Activated B cell treated with CpG ODN at 0.5 μM for 24 hours (primary cell): Measurements from ENCODE around the gene LANCL1. TPM values are rescaled to one million over a fixed set of nuclear protein-coding genes. Genes with fewer than 3 reads are reported as not detected.

Experiments
- ATAC-seq: fragments of 200-7000 bp; cut with Tn5 transposase; one replicate; pipeline ENCODE4 v1.10.0; 2021; ENCODE audit warnings: low read depth, mild to moderate bottlenecking, moderate library complexity
- CTCF ChIA-PET: fragments of 350-600 bp; sonication (Branson Sonifier 250); formaldehyde crosslinking; loops from one replicate; lab custom pipeline; 2021; ENCODE audit warnings: antibody characterized with exemption; lab: Charles Lee
- POLR2A ChIA-PET: fragments of 350-600 bp; sonication (Branson Sonifier 250); formaldehyde crosslinking; loops from one replicate; lab custom pipeline; 2021; ENCODE audit warnings: antibody characterized with exemption; lab: Charles Lee
- DNase-seq: peaks from one replicate; pipeline ENCODE4 v3.0.0; 2022
- H3K27ac Mint-ChIP-seq: one replicate; pipeline ENCODE4 v1.8.0; 2020; ENCODE audit warnings: mixed read lengths
- H3K27me3 Mint-ChIP-seq: one replicate; pipeline ENCODE4 v1.8.0; 2021; ENCODE audit warnings: mixed read lengths
- H3K36me3 Mint-ChIP-seq: one replicate; pipeline ENCODE4 v1.8.0; 2021; ENCODE audit warnings: low read depth, mixed read lengths
- H3K4me1 Mint-ChIP-seq: one replicate; pipeline ENCODE4 v1.8.0; 2021; ENCODE audit warnings: mixed read lengths
- H3K4me3 Mint-ChIP-seq: one replicate; pipeline ENCODE4 v1.8.0; 2020; ENCODE audit warnings: mild to moderate bottlenecking, mixed read lengths
- H3K9me3 Mint-ChIP-seq: one replicate; pipeline ENCODE4 v1.8.0; 2020; ENCODE audit warnings: mixed read lengths
- intact Hi-C: fragments of 100-400 bp; cut with micrococcal nuclease; formaldehyde crosslinking; loops from one replicate; pipeline ENCODE4 v1.15.1; 2024
- total RNA-seq: library from RNA; stranded (reverse); gene quantifications from 2 replicates; pipeline ENCODE4 v1.2.3, GENCODE V29; 2022
- TF ChIP-seq, protein P1 (sequence below): fragments of 200-600 bp; IDR thresholded peaks from one replicate; pipeline ENCODE4 v1.8.0; 2022; ENCODE audit warnings: antibody characterized with exemption, mild to moderate bottlenecking

The LANCL1 gene
- total RNA-seq, 1 donor from 2014 or later, result 30.8 TPM

DNA sequence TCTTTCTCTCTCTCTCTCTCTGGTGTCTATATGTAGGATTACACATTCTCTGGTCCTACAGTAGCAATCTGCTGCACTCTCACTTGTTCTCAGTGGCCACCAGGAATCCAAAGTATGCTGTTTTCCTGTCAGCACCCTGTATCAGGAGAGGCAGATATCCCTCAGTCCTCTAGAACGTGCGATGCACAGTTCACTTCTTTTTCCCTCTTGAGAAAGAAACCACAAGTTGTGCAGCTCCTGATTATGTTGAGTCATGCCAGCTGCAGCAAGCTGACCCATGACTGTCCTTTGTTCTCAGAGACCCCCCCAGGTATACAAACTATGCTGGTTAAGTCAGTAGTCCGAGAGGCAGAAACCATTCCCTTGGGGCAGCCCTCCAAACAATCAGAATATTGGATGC is 54.6 kb downstream of the LANCL1 start:
- DNase-seq (no peak), ATAC-seq (no peak)
- no peak overlapping the region for H3K27ac Mint-ChIP-seq
- POLR2A ChIA-PET, result no interaction called here
- H3K4me1 Mint-ChIP-seq, result no peaks in the 10 kb centered on the region
- H3K9me3 Mint-ChIP-seq, result peaks cover 15% of the 10 kb centered on the region
- H3K27me3 Mint-ChIP-seq, result peaks cover 1% of the 10 kb centered on the region
- intact Hi-C loops, result no loop called here
- H3K4me3 Mint-ChIP-seq, result no peak overlapping the region
- peaks cover 14% of the 10 kb centered on the region for H3K36me3 Mint-ChIP-seq
- TF ChIP-seq, protein P1, sequence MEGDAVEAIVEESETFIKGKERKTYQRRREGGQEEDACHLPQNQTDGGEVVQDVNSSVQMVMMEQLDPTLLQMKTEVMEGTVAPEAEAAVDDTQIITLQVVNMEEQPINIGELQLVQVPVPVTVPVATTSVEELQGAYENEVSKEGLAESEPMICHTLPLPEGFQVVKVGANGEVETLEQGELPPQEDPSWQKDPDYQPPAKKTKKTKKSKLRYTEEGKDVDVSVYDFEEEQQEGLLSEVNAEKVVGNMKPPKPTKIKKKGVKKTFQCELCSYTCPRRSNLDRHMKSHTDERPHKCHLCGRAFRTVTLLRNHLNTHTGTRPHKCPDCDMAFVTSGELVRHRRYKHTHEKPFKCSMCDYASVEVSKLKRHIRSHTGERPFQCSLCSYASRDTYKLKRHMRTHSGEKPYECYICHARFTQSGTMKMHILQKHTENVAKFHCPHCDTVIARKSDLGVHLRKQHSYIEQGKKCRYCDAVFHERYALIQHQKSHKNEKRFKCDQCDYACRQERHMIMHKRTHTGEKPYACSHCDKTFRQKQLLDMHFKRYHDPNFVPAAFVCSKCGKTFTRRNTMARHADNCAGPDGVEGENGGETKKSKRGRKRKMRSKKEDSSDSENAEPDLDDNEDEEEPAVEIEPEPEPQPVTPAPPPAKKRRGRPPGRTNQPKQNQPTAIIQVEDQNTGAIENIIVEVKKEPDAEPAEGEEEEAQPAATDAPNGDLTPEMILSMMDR, result no peak
- CTCF ChIA-PET, result no interaction called here

DNA sequence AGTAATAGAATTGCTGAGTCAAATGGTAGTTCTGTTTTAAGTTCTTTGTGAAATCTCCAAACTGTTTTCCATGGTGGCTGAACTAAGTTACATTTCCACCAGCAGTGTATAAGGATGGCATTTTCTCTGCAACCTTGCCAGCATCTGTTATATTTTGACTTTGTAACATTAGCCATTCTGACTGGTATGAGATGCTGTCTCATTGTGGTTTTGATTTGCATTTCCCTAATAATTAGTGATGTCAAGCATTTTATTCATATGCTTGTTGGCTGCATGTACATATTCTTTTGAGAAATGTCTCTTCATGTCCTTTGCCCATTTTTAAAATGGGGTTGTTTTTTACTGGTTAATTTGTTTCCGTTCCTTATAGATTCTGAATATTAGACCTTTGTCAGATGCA is 63.9 kb downstream of the LANCL1 start:
- ChIA-PET POLR2A (no interaction called here), CTCF (no interaction called here)
- H3K9me3 Mint-ChIP-seq, result peaks cover 11% of the 10 kb centered on the region
- TF ChIP-seq, protein P1, result no peak
- no peaks in the 10 kb centered on the region for H3K4me1 Mint-ChIP-seq
- H3K27ac Mint-ChIP-seq, result no peak overlapping the region
- ATAC-seq (no peak), DNase-seq (no peak)
- intact Hi-C loops, result no loop called here
- H3K27me3 Mint-ChIP-seq, result peaks cover 4% of the 10 kb centered on the region
- no peaks in the 10 kb centered on the region for H3K36me3 Mint-ChIP-seq
- H3K4me3 Mint-ChIP-seq, result no peak overlapping the region

DNA sequence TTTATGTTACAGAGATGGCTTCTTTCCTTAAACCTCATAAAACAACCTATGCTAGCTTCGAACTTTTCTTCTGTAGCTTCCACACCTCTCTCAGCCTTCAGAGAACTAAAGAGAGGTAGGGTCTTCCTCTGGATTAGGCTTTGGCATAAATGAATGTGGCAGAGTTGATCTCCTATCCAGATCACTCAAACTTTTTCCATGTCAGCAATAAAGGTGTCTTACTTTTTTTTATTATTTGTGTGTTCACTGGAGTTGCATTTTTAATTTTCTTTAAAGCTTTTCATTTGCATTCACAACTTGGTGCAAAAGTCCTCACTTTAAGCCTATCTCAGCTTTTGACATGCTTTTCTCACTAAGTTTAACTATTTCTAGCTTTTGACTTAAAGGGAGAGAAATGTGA is 66.0 kb downstream of the LANCL1 start:
- no peaks in the 10 kb centered on the region for H3K4me1 Mint-ChIP-seq
- H3K27me3 Mint-ChIP-seq, result no peaks in the 10 kb centered on the region
- ATAC-seq (no peak), DNase-seq (no peak)
- no peak overlapping the region for H3K4me3 Mint-ChIP-seq
- ChIA-PET POLR2A (no interaction called here), CTCF (no interaction called here)
- TF ChIP-seq, protein P1, result no peak
- no peak overlapping the region for H3K27ac Mint-ChIP-seq
- no peaks in the 10 kb centered on the region for H3K36me3 Mint-ChIP-seq
- intact Hi-C loops, result no loop called here
- H3K9me3 Mint-ChIP-seq, result peaks cover 10% of the 10 kb centered on the region

DNA sequence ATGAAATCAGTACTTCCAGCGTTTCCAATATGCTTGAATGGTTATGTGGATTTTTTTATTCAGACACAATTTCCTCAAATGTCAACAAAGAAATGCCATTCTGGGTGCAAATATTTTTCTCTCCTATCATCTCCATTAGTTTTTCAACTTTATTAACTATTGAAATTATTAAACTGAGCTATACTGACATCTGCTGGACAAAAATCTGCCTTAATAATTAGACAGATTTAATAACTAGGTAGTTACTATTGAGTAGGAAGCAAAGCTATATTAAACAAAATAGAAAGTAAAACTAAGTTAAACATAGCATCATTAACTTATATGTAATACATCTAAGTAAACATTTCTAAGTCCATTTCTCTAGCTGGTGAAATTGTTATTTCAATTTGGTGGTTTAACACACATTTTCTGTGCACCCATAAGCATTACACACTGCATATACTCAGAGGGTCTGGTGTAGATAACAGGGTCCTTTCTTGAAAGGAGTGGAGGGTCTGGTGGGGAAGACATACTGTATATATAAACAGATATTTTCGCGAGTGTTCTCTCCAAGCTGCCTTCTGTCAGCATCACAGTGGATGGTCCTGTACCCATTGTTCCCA is 77.0 kb downstream of the LANCL1 start:
- H3K4me3 Mint-ChIP-seq, result no peak overlapping the region
- intact Hi-C loops, result loop anchor here (10.0 kb wide), 1 partner anchor 145 kb away; no protein-coding TSS in a partner anchor
- no peak overlapping the region for H3K27ac Mint-ChIP-seq
- H3K9me3 Mint-ChIP-seq, result no peaks in the 10 kb centered on the region
- DNase-seq (no peak), ATAC-seq (no peak)
- no peaks in the 10 kb centered on the region for H3K36me3 Mint-ChIP-seq
- CTCF ChIA-PET, result interaction anchor here (0.9 to 1.0 kb wide), 2 partner anchors 149 to 203 kb away, joined by 3 to 4 read pairs; no protein-coding TSS in a partner anchor
- peaks cover 4% of the 10 kb centered on the region for H3K27me3 Mint-ChIP-seq
- POLR2A ChIA-PET, result no interaction called here
- no peaks in the 10 kb centered on the region for H3K4me1 Mint-ChIP-seq
- TF ChIP-seq, protein P1, result no peak

DNA sequence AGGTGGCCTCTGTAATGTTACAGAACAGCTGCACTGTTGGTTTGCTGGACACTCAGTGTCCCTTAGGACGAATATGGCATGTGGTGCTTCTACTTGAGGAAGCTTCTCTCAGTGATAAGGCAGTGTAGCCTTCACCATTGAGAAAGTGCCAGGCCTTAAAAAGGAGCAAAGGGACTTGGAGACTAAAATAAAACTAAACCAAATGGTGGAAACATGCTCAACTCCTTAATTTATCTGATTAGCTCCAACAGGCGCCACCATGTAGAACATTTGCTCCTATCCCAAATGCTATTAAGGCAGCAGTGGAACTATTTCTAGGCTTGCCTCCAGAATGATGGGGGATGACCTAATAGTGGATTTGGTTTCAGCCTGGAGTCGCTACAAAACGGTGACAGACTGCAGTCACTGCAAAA is 84.1 kb downstream of the LANCL1 start:
- TF ChIP-seq, protein P1, result no peak
- POLR2A ChIA-PET, result no interaction called here
- H3K9me3 Mint-ChIP-seq, result no peaks in the 10 kb centered on the region
- H3K27ac Mint-ChIP-seq, result no peak overlapping the region
- H3K27me3 Mint-ChIP-seq, result peaks cover 4% of the 10 kb centered on the region
- no peaks in the 10 kb centered on the region for H3K4me1 Mint-ChIP-seq
- no peaks in the 10 kb centered on the region for H3K36me3 Mint-ChIP-seq
- CTCF ChIA-PET, result no interaction called here
- H3K4me3 Mint-ChIP-seq, result no peak overlapping the region
- intact Hi-C loops, result loop anchor here (10.0 kb wide), 1 partner anchor 138 kb away; no protein-coding TSS in a partner anchor
- DNase-seq, result no peak
- no peak for ATAC-seq
